ENCODE measurements around the gene HMG20A.

HMG20A gene

GRCh38 chr15:77420610-77421369 is at the start of gene HMG20A:
Gene HMG20A, plus strand, starts transcription at chr15:77420888. Its CDS starts 37,520 bp downstream, at chr15:77458408.
- DNase-seq = peak; percentile 83

GRCh38 chr15:77371850-77372563 is 48.7 kb upstream of the HMG20A start:
- no peak for DNase-seq

GRCh38 chr15:77373441-77373840 is 47.2 kb upstream of the HMG20A start:
- no peak for DNase-seq

GRCh38 chr15:77375133-77375532 is 45.6 kb upstream of the HMG20A start:
- no peak for DNase-seq

GRCh38 chr15:77376770-77377169 is 43.9 kb upstream of the HMG20A start:
- DNase-seq = no peak

- DNase-seq = no peak
Measured at GRCh38 chr15:77380033-77380432, 40.7 kb upstream of the HMG20A start.

- DNase-seq = no peak
Measured at GRCh38 chr15:77384086-77384485, 36.6 kb upstream of the HMG20A start.

GRCh38 chr15:77384589-77385359 is 35.9 kb upstream of the HMG20A start:
- DNase-seq = no peak

GRCh38 chr15:77386626-77387025 is 34.1 kb upstream of the HMG20A start:
- DNase-seq = no peak

GRCh38 chr15:77387365-77388105 is 33.2 kb upstream of the HMG20A start:
- peak; percentile 8 for DNase-seq

- DNase-seq = no peak
Measured at GRCh38 chr15:77391372-77391951, 29.2 kb upstream of the HMG20A start.

GRCh38 chr15:77392762-77393470 is 27.8 kb upstream of the HMG20A start:
- DNase-seq = no peak

GRCh38 chr15:77393471-77393840 is 27.2 kb upstream of the HMG20A start:
- DNase-seq = no peak

GRCh38 chr15:77395013-77395774 is 25.5 kb upstream of the HMG20A start:
- DNase-seq = no peak

GRCh38 chr15:77396692-77397091 is 24.0 kb upstream of the HMG20A start:
- DNase-seq = no peak

- DNase-seq = no peak
Measured at GRCh38 chr15:77398927-77399326, 21.8 kb upstream of the HMG20A start.

- no peak for DNase-seq
Measured at GRCh38 chr15:77400258-77400657, 20.4 kb upstream of the HMG20A start.

GRCh38 chr15:77402740-77403379 is 17.8 kb upstream of the HMG20A start:
- no peak for DNase-seq

- DNase-seq = peak; percentile 5
Measured at GRCh38 chr15:77406173-77406759, 14.4 kb upstream of the HMG20A start.

- no peak for DNase-seq
Measured at GRCh38 chr15:77406846-77407245, 13.8 kb upstream of the HMG20A start.
